GM21619 (cell line): ENCODE results near the gene NCOA6.
"Not testable (repeated sequence)": the region's sequence is repeated elsewhere in the genome, so short reads cannot be mapped to it uniquely, and the experiment has no call there.

Experiments
- ATAC-seq: cut with Tn5 transposase; IDR thresholded peaks from one replicate; pipeline ENCODE4 v1.9.1; 2021; ENCODE audit not compliant: unreplicated experiment

Gene NCOA6

GRCh38 chr20:34774886-34775285 is 50.6 kb downstream of the NCOA6 start:
- ATAC-seq = no peak

- ATAC-seq = no peak
Measured at GRCh38 chr20:34774449-34774848, 51.0 kb downstream of the NCOA6 start.

DNA sequence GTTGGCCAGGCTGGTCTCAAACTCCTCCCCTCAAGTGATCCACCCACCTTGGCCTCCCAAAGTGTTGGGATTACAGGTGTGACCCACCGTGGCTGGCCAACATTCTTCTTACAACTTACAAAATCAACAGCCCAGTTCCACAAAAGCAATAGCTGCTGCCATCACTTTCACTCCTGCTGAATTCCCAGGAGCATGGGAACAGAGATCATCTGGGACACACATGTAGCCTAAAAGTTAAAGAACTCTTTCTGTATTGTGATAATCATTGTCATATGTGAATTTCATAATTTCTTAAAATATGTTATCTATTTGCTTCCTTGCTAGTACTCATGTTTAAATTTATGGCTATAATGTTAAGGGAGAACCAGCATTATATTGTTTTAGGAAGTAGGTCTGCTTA is 51.7 kb downstream of the NCOA6 start:
- ATAC-seq = no peak

- no peak for ATAC-seq
Measured at GRCh38 chr20:34772437-34772836, 53.0 kb downstream of the NCOA6 start.

- ATAC-seq = no peak
Measured at GRCh38 chr20:34771680-34772081, 53.8 kb downstream of the NCOA6 start.

GRCh38 chr20:34768096-34768495 is 57.4 kb downstream of the NCOA6 start:
- ATAC-seq = no peak

DNA sequence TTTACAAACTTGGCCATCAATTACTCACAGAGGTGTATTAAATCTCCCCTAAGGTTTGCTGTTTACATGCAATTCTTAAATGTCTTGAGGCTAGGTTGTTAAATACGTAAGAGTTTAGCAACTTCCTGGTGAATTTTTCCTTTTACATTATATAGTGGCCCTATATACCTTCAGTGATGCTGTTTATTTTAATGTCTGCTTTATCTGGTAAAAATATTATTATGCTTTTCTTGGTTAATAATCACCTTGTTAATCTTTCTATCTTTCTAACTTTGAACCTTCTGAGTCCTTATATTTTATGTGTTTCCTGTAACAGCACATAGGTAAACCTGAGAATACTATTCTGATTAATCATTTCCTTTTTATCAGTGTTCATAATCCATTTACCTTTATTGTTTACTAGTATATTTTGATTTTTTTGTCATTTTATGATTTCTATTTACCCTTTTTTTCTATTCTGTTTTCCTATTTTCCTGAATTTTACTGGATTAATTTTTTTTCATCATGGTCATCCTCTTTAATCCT is 63.4 kb downstream of the NCOA6 start:
- no peak for ATAC-seq

DNA sequence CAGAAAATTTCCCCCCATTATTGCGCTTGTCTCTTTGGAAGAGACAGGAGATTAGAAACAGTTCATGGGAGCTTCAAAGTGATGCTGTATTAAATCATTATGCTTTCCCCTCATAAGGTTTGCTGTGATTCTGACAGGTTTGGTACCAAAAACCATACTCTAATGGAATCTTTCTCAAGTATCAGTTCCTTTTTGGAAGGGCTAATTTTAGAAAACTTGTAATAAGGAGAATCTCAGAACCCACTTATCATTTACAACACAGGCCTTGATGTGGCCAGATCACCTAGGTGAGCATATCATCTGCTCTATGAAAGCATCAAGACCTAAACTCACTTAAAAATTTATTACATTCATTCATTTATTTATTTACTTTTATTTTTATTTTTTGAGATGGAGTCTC is 70.1 kb downstream of the NCOA6 start:
- no peak for ATAC-seq

DNA sequence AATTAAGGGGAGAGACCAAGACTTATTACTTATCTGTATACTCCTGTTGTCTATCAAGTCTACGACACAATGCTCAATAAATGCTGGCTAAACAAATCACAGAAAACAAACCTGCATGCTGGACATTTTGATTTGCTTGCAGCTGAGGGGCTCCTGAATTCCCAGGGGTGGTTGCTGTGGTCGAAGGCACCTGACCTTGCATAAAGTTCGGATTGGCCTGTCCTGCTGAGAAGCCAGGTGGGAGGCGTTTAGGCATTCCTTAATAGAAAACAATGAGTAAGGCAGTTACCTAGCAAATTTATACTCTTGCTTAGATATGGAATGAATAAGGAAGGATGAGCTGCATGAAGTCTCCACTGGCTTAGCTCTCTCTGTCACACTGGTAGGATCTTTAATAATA is 70.8 kb downstream of the NCOA6 start:
- ATAC-seq = no peak

DNA sequence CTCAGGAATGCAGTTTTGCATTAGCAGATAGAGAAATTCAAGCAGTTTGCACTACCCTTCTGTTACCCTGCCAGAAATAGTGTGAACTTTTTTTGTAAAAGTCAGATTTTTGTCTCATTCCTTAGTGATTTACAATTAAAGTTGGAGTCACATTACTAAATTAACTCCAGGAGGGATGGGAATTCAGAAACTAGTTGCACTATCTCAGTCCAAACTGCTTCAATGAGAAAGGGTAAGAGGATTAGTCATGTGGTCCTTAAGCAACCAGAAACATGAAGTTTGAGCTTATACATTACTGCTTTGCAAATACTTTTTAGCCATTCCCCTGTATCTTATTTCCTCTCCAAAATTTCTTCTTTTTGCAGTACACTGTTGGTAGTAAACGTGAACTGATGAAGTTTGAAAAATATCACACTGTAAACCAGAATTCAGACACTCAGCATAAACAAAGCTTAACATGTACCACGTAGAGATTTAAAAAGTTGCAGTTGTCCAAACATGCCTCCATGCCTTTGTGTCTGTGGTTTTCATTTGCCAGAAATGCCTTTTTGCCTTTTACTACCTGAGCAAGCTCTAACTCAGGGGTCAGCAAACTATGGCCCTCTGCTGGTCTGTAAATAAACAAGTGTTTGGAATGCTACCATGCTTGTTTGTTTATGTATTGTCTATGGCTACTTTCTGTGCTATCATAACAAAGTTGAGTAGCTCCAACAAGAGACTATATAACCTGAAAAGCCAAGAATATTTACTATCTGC is 71.6 kb downstream of the NCOA6 start:
- ATAC-seq = no peak

DNA sequence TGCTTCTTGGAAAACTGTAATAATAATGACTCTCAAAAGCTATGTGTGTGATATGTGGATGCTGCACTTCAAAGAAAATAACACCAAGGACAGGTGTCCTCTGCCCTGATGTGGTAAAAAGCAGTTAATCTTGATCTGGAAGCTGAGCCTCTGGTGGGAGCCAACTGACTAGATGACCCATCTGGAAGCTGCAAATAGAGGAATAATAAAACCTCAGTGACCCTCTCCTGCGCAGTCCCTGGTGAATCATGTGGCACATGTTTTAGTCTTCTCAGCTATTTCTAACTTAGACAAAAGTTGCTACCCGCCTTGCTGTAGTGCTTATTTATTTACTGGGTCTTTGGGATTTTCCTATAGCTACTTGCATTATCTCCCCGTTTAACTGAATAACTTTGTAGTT is 74.0 kb downstream of the NCOA6 start:
- ATAC-seq = no peak

- ATAC-seq = no peak
Measured at GRCh38 chr20:34750484-34750883, 75.0 kb downstream of the NCOA6 start.

DNA sequence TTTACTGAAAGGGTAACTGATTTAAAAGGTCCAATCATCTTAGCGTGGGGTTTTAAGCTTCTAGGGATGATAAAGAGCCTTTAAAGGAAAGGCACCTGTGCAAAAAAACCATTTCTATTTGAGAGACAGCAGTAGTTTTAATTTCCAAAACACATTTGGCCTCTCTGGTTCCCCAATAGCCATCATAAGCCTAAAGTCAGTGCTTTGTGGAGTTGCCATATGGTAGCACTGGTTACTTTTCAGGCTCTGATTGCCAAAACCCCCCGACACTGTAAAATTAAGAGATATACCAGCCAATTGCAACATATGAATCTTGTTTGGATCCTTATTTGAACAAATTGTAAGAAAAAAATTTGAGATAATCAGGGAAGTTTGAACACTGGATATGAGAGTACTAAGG is 76.7 kb downstream of the NCOA6 start:
- no peak for ATAC-seq

DNA sequence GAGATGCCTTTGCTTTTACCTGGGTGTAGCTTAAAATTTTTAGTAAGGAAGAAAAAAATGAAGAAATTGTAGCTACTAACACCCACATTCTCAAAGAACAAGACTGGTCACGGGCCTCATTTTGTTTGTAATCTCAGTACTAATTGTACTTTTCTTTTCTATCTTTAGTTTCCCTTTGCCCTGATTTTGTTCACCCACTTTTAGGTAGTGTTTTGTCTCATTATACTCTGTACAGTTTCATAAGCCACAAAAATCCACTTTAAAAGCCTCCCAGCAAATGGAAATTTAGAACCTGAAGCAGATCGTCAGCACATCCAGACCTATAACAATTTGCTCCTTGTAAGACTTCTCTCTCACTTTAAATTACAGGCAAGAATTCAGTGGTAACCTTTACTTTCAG is 78.0 kb downstream of the NCOA6 start:
- no peak for ATAC-seq

DNA sequence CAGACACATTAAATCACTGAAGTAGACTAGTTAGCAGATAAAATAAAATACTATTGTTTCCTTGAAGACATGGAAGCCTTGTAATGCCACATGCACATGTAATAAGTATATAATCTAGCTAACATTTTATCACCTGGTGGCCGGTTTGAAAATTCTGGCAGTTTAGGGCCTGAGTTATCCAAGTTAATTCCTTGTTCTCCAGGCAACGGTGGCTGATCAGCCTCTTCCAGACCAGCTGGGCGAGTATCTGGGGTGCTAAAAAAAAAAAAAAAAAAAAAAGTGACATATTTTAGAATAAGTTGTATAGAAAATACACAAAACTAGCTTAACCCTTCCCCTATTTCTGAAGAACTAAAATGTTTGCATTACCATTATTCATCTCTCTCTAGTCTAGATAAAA is 78.8 kb downstream of the NCOA6 start:
- ATAC-seq = no peak

DNA sequence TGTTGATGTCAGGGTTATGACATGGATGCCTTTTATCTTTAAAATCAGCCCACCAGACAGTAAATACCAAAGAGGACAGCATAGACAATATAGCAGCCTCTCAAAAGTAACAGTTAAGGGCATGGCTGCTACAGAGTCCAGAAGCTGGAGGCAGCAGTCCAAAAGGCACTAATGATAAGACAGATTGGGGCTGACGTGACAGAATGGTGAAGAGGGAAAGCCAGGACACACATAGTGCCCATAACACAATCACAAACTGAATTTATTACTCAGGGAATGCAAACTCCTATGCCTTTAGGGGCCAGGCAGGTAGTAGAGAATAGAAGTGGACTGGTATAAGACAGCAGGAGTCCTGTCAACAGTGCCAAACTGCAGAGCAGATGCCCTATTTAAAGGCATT is 80.6 kb downstream of the NCOA6 start:
- ATAC-seq = no peak

GRCh38 chr20:34744340-34744739 is 81.1 kb downstream of the NCOA6 start:
- no peak for ATAC-seq

DNA sequence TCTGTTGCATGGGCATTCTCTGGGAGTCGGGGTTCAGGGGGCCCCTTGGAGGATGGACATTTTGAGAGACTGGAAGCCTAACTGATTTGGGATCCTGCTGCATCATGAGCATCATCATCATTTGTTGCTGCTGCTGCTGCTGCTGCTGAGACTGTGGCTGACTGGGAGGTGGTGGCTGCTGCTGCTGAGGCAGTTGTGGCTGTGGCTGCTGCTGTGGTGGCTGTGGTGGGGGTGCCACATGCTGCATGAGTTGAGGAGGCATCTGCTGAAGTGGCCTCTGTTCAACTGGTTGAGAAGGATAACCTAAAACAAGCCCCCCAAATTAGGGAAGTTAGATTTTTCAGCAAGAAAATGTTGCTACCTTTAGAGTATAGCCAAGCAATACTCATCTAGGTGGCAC is 82.4 kb downstream of the NCOA6 start:
- ATAC-seq = no peak

DNA sequence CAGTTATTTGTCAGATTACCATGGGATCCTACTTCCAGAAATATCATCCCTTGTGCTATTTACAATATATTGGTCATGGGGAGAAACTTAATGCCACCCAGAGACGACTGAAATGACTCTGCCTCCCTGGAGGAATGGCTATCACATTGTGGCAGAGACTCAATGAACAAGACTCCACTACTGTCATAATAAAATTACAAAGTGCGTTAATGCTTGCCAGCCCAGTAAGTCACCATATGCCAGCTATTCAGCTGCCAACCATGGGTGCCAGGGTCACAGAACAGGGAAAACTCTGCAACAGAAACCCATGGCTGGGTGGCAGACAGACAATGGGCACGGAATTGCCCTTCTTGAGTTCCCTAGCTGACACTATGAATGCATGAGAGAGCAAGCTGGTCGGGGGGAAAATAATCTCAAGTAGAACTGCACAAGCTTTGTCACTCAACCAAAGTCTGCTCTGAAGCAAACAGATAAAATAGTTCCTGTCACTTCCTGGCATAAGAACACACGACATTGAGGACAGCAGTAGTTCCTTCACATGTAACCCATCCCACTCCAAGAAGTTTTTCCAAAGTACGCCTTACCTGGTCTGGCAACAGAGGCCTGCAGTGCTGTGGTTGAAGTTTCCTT is 89.2 kb downstream of the NCOA6 start:
- no peak for ATAC-seq

GRCh38 chr20:34732523-34732922 is 92.9 kb downstream of the NCOA6 start:
- ATAC-seq = no peak

- no peak for ATAC-seq
Measured at GRCh38 chr20:34729416-34729815, 96.0 kb downstream of the NCOA6 start.

- ATAC-seq = no peak
Measured at GRCh38 chr20:34724172-34724571, 101.3 kb downstream of the NCOA6 start.

- ATAC-seq = not testable (repeated sequence)
Measured at GRCh38 chr20:34722560-34722959, 102.9 kb downstream of the NCOA6 start.
